Natural killer cell treated with Interleukin-12 subunit alpha and Interleukin-12 subunit beta and Interleukin-15 and Interleukin-18, amount 100 ng/mL, for 72 hours (primary cell): ENCODE measurements around the gene BAG2. TPM values are rescaled to one million over a fixed set of nuclear protein-coding genes. Genes with fewer than 3 reads are reported as not detected.

Experiments
- ATAC-seq, 2 donors: fragments of 150-1000 bp; cut with Tn5 transposase in 1 of 2; sonication (Bioruptor Pico), chemical (Tn5 transposase) in 1 of 2; 2 replicates each; pipeline ENCODE4 v1.10.0; 2021
- DNase-seq: peaks from one replicate; pipeline ENCODE4 v3.0.0; 2022; ENCODE audit warnings: low spot score
- H3K27ac Mint-ChIP-seq, 2 donors: 1 replicate in 1 of 2; 2 replicates in 1 of 2; pipeline ENCODE4 v1.8.0; 2022; ENCODE audit warnings: mixed read lengths in 2 of 2, mild to moderate bottlenecking in 1 of 2, moderate library complexity in 1 of 2
- H3K27me3 Mint-ChIP-seq, 2 donors: 1 replicate in 1 of 2; 2 replicates in 1 of 2; pipeline ENCODE4 v1.8.0; 2022; ENCODE audit warnings: mixed read lengths in 2 of 2
- H3K36me3 Mint-ChIP-seq: one replicate; pipeline ENCODE4 v1.8.0; 2022; ENCODE audit warnings: mixed read lengths
- H3K4me1 Mint-ChIP-seq, 2 donors: 1 replicate in 1 of 2; 2 replicates in 1 of 2; pipeline ENCODE4 v1.8.0; 2022; ENCODE audit warnings: low read depth in 2 of 2, mixed read lengths in 2 of 2, mild to moderate bottlenecking in 1 of 2
- H3K4me3 Mint-ChIP-seq: one replicate; pipeline ENCODE4 v1.8.0; 2022; ENCODE audit warnings: mixed read lengths
- H3K9me3 Mint-ChIP-seq: 2 replicates; pipeline ENCODE4 v1.8.0; 2022; ENCODE audit warnings: mixed read lengths
- total RNA-seq, 2 donors: library from RNA; stranded (reverse); gene quantifications; one replicate each; pipeline ENCODE4 v1.2.3, GENCODE V29; 2022

BAG2 gene
- total RNA-seq, result 1 to 10 TPM; 3.3 to 6.9 TPM

- ATAC-seq, result peak; percentile 95
- peaks cover 23 to 28% of the 10 kb centered on the region in 2 donors for H3K4me1 Mint-ChIP-seq
- no peaks in the 10 kb centered on the region for H3K9me3 Mint-ChIP-seq
Observed at GRCh38 chr6:57172136-57173055, at the start of gene BAG2. Gene BAG2, plus strand, starts transcription at chr6:57172326. Its CDS starts 372 bp downstream, at chr6:57172698.

DNA sequence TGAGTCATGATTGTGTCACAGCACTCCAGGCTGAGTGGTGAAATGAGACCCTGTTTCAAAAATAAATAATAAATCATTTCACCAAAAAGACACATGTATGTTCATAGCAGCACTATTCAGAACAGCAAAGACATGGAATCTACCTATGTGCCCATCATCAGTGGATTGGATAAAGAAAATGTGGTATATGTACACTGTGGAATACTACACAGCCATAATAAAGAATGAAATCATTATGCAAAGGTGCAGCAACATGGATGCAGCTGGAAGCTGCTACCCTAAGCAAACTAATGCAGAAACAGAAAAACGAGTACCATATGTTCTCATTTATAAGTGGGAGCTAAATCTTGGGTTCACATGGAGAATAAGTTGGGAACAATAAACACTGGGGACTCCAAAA is 49.0 kb upstream of the BAG2 start:
- H3K27me3 Mint-ChIP-seq, result no peaks in the 10 kb centered on the region
- H3K36me3 Mint-ChIP-seq, result peaks cover 11% of the 10 kb centered on the region
- H3K9me3 Mint-ChIP-seq, result no peaks in the 10 kb centered on the region
- no peak overlapping the region for H3K4me3 Mint-ChIP-seq
- H3K4me1 Mint-ChIP-seq, result peaks cover 0 to 18% of the 10 kb centered on the region in 2 donors
- no peak overlapping the region for H3K27ac Mint-ChIP-seq
- ATAC-seq (no peak), DNase-seq (no peak)

More at GRCh38 chr6:57172136-57173055, at the start of gene BAG2:
- Mint-ChIP-seq H3K4me3 (peak within 1 kb of the TSS; percentile 90), H3K27me3 (no peaks in the 10 kb centered on the region), H3K27ac (peak within 1 kb of the TSS; percentile 73 to 75), H3K36me3 (no peaks in the 10 kb centered on the region)
- DNase-seq, result peak; percentile 91

DNA sequence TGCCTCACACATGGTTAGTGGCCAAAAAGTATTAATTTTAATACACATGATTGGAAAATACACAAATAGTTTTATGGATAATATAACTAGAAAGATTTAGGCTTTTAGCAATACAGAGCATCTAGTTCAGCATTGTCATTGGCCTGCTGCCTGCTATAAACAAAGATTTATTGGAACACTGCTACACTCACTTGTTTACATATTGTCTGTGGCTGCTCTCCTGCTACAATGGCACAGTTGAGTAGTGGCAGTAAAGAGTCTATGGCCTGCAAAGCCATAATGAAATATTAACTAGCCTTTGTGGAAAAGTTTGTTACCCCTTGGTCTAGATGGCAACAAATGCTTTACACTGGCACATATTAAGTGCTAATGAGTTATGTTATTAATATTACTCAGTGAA is 44.4 kb upstream of the BAG2 start:
- no peaks in the 10 kb centered on the region for H3K27me3 Mint-ChIP-seq
- H3K4me3 Mint-ChIP-seq, result no peak overlapping the region
- H3K36me3 Mint-ChIP-seq, result no peaks in the 10 kb centered on the region
- H3K4me1 Mint-ChIP-seq, result peaks cover 0 to 5% of the 10 kb centered on the region in 2 donors
- no peak for ATAC-seq
- no peaks in the 10 kb centered on the region for H3K9me3 Mint-ChIP-seq
- H3K27ac Mint-ChIP-seq, result no peak overlapping the region
- no peak for DNase-seq

DNA sequence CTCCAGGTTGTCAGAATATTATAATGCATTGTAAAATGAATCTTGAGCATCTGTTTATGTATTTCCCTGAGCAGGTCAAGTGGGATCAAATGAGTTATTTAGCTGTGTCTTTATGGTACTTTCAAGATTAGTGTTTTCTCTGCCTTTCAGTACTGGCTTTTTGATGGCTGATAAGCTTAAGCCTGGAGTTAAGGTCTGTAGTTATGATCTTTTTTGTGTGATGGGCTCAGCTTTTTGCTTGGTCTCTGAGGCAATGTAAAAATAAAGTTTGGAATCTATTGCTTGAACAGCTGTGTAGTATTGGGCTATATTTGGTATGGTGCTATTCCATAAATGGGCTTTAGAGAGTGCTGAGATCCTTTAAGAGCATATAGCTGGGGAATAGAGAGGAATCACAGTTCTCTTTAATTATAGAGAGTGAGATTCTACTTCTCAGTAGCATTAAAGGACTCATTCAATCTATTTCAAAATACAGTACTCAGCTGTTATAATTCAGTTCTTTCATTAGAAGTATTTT is 41.4 kb upstream of the BAG2 start:
- H3K9me3 Mint-ChIP-seq, result no peaks in the 10 kb centered on the region
- no peak for DNase-seq
- H3K36me3 Mint-ChIP-seq, result peaks cover 10% of the 10 kb centered on the region
- H3K27me3 Mint-ChIP-seq, result no peaks in the 10 kb centered on the region
- no peak overlapping the region for H3K27ac Mint-ChIP-seq
- H3K4me3 Mint-ChIP-seq, result no peak overlapping the region
- H3K4me1 Mint-ChIP-seq, result no peaks in the 10 kb centered on the region
- no peak for ATAC-seq

GRCh38 chr6:57134954-57135353 is 37.2 kb upstream of the BAG2 start:
- Mint-ChIP-seq H3K27ac (no peak overlapping the region), H3K9me3 (no peaks in the 10 kb centered on the region), H3K36me3 (peaks cover 26% of the 10 kb centered on the region), H3K4me3 (no peak overlapping the region), H3K27me3 (no peaks in the 10 kb centered on the region), H3K4me1 (peaks cover 20 to 22% of the 10 kb centered on the region in 2 donors)
- ATAC-seq (no peak), DNase-seq (no peak)

GRCh38 chr6:57135885-57136284 is 36.2 kb upstream of the BAG2 start:
- H3K9me3 Mint-ChIP-seq, result no peaks in the 10 kb centered on the region
- H3K27me3 Mint-ChIP-seq, result no peaks in the 10 kb centered on the region
- peaks cover 26% of the 10 kb centered on the region for H3K36me3 Mint-ChIP-seq
- DNase-seq (no peak), ATAC-seq (no peak)
- no peak overlapping the region for H3K27ac Mint-ChIP-seq
- H3K4me1 Mint-ChIP-seq, result peaks cover 20 to 22% of the 10 kb centered on the region in 2 donors
- H3K4me3 Mint-ChIP-seq, result peak overlapping the region; percentile 4

DNA sequence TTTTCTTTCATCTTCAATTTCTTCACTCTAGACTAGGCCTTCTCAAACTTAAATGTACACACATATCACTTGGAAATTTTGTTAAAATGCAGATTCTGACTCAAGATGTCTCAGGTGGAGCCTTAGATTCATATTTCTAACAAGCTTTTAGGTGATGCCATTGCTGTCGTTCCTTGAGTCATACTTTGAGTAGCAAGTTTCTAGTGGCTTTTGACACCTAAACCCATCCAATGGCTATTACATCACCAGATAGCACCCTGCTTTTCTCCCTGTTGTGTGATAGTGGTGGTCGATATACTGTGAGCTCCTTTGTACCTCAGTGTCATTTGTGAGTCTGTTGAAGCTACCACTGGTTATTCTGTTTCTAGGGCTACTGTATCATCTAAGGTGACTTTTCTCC is 34.8 kb upstream of the BAG2 start:
- Mint-ChIP-seq H3K4me3 (peak overlapping the region; percentile 71), H3K36me3 (peaks cover 32% of the 10 kb centered on the region), H3K4me1 (peaks cover 20 to 22% of the 10 kb centered on the region in 2 donors), H3K9me3 (no peaks in the 10 kb centered on the region), H3K27ac (peak overlapping the region; percentile 37 to 51), H3K27me3 (no peaks in the 10 kb centered on the region)
- DNase-seq (peak; percentile 69), ATAC-seq (peak; percentile 96)

DNA sequence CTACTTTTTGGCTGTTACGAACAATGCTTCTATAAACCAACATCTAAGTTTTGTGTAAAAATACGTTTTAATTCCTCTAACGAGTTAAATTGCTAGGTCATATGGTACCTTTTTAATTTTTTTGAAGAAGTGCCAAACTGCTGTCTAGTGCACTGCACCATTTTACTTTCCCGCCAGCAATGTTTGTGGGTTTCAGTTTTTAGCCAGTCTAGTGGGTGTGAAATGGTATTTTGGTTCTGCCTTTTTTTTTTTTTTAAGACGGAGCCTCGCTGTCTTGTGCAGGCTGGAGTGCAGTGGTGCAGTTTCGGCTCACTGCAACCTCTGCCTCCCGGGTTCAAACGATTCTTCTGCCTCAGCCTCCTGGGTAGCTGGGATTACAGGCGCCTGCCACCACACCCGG is 34.1 kb upstream of the BAG2 start:
- ATAC-seq, result peak; percentile 77 to 81
- no peak for DNase-seq
- Mint-ChIP-seq H3K36me3 (peaks cover 37% of the 10 kb centered on the region), H3K27ac (peak overlapping the region; percentile 37 to 51), H3K4me3 (peak overlapping the region; percentile 71), H3K9me3 (no peaks in the 10 kb centered on the region), H3K4me1 (peaks cover 20 to 22% of the 10 kb centered on the region in 2 donors), H3K27me3 (no peaks in the 10 kb centered on the region)

DNA sequence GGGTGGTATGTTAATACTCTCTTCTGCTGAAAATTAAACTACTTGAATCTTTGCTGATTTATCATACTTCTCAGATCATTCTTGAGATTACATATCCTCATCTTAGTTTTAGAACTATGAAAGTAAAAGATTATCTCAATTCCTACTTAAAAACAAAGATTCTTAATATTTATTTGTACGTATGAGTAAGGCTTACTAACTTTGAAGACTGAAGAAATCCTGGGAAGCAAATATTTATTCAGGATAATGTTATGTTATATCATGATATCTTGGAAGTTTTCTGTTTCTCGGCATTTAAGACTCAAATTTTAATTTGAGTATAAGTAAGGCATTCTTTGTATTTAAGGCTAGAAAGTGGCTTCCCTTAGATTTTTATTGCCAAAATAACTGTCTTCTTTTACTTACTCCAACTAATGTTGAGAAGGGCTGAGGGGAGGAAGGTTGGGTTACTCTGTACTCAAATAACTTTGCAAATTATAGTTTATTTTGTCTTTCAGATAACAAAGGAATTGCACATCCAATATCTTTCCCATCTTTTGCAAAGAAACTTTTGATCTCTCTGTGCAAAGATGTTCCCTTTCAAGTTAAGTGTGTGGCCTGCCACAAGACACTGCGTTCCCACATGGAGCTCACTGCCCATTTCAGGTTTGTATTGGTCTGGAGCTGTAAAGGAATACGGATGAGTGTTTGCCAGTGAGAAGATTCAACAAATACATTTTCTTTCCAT is 30.5 kb upstream of the BAG2 start:
- H3K27ac Mint-ChIP-seq, result no peak overlapping the region
- H3K36me3 Mint-ChIP-seq, result peaks cover 26% of the 10 kb centered on the region
- DNase-seq (no peak), ATAC-seq (no peak)
- no peaks in the 10 kb centered on the region for H3K9me3 Mint-ChIP-seq
- no peaks in the 10 kb centered on the region for H3K27me3 Mint-ChIP-seq
- no peak overlapping the region for H3K4me3 Mint-ChIP-seq
- peaks cover 15 to 18% of the 10 kb centered on the region in 2 donors for H3K4me1 Mint-ChIP-seq

- Mint-ChIP-seq H3K4me1 (peaks cover 9 to 13% of the 10 kb centered on the region in 2 donors), H3K27ac (no peak overlapping the region), H3K27me3 (no peaks in the 10 kb centered on the region), H3K36me3 (peaks cover 21% of the 10 kb centered on the region), H3K4me3 (no peak overlapping the region), H3K9me3 (no peaks in the 10 kb centered on the region)
- ATAC-seq (no peak), DNase-seq (no peak)
Observed at GRCh38 chr6:57142178-57142525, 30.0 kb upstream of the BAG2 start.

GRCh38 chr6:57143690-57144089 is 28.4 kb upstream of the BAG2 start:
- Mint-ChIP-seq H3K27me3 (no peaks in the 10 kb centered on the region), H3K9me3 (no peaks in the 10 kb centered on the region), H3K27ac (no peak overlapping the region), H3K4me1 (peaks cover 0 to 6% of the 10 kb centered on the region in 2 donors), H3K4me3 (no peak overlapping the region), H3K36me3 (peaks cover 30% of the 10 kb centered on the region)
- DNase-seq, result no peak
- ATAC-seq, result no peak

DNA sequence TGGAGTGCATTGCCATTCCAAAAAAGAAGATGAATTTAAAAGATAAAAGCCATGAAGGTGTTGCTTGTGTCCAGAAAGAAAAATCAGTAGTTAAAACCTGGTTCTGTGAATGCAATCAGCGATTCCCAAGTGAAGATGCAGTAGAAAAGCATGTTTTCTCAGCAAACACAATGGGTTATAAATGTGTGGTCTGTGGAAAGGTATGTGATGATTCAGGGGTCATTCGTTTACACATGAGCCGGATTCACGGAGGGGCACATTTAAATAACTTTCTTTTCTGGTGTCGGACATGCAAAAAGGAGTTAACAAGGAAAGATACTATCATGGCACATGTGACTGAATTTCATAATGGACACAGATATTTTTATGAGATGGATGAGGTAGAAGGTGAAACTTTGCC is 24.7 kb upstream of the BAG2 start:
- peaks cover 33% of the 10 kb centered on the region for H3K36me3 Mint-ChIP-seq
- DNase-seq (no peak), ATAC-seq (no peak)
- H3K4me1 Mint-ChIP-seq, result peaks cover 0 to 6% of the 10 kb centered on the region in 2 donors
- H3K4me3 Mint-ChIP-seq, result peak overlapping the region; percentile 14
- H3K27ac Mint-ChIP-seq, result no peak overlapping the region
- no peaks in the 10 kb centered on the region for H3K27me3 Mint-ChIP-seq
- H3K9me3 Mint-ChIP-seq, result no peaks in the 10 kb centered on the region

GRCh38 chr6:57147955-57148858 is 23.9 kb upstream of the BAG2 start:
- H3K36me3 Mint-ChIP-seq, result peaks cover 29% of the 10 kb centered on the region
- peak overlapping the region; percentile 14 for H3K4me3 Mint-ChIP-seq
- no peaks in the 10 kb centered on the region for H3K27me3 Mint-ChIP-seq
- ATAC-seq, result peak in 1 of 2 donors; percentile 56
- peaks cover 0 to 6% of the 10 kb centered on the region in 2 donors for H3K4me1 Mint-ChIP-seq
- no peak for DNase-seq
- peak overlapping the region in 1 of 2 donors; percentile 11 for H3K27ac Mint-ChIP-seq
- no peaks in the 10 kb centered on the region for H3K9me3 Mint-ChIP-seq
